Stimulated activated CD8-positive, alpha-beta memory T cell treated with anti-CD3 and anti-CD28 coated beads, Interleukin-12 subunit alpha, Interleukin-12 subunit beta, amount 100 ng/mL, for 1 hour (primary cell): ENCODE measurements around the gene ULBP1.
A peak's percentile ranks its signal among the peaks of the same experiment; 100 is the strongest.
"Not testable (repeated sequence)": the region's sequence is repeated elsewhere in the genome, so short reads cannot be mapped to it uniquely, and the experiment has no call there.

Source experiments
- DNase-seq: peaks from one replicate; pipeline ENCODE4 v3.0.0-alpha.2; 2020; ENCODE audit warnings: low read depth

The ULBP1 gene

DNA sequence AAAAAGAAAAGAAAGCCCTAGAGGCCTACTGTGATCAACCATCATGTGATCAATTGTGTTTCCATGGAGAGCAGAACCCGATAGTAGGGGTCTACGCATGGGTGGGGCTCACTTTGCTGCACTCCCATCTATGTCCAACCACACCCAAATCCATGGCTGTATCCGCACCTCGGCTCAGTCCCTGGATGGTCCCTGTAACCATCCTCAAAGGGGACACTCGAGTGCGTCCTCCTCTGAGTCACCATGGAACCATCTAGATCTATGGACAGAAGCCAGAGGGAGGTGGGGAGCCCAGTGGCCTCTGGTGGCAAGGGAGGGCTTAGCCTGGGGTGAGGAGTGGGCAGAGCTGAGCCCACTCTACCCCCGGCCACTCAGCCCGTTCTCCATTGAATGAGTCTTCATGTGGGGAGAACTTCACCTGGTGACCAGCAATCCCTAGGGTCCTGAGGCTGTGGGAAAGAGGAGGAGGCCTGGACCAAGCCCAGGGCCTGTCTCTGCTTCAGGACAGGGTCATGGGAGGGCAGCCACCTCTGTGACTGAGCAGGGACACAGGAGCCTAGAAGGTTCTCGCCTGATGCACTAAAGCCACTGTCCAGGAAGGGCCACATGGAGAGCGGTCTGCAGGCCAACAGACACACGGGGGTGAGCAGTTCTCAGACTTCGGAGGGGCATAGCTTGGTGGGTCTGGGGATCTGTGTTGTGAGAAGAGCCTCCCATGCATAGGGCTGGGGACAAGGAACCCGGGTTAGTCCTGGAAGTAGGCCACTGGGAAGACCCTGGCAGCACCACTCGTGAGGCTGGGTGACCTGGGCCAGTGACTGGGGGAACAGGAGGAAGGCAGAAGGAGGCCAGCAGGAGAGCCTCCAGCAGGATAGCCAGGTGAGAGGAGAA is 42.3 kb downstream of the ULBP1 start:
- DNase-seq = no peak

DNA sequence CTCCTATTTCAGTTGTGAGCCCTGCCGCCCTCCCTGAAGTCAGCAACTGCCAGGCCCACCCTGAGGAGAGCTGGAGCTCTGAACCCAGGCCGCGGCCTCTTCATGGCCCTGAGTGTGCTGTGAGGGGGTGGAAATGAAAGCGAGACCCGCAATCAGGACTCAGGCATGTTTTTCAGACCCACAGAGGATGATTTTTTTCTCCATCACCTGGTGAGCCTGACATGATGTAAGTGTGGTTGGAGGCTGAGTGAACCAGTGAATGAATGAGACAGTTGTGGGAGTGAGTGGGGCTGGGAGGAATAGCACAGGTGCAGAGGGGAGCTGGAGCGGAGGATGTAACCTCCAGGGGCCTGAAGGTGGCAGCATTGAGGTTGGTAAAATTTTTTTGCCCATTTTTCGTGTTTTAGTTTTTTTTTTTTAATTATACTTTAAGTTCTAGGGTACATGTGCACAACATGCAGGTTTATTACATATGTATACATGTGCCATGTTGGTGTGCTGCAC is 43.3 kb downstream of the ULBP1 start:
- DNase-seq = no peak

DNA sequence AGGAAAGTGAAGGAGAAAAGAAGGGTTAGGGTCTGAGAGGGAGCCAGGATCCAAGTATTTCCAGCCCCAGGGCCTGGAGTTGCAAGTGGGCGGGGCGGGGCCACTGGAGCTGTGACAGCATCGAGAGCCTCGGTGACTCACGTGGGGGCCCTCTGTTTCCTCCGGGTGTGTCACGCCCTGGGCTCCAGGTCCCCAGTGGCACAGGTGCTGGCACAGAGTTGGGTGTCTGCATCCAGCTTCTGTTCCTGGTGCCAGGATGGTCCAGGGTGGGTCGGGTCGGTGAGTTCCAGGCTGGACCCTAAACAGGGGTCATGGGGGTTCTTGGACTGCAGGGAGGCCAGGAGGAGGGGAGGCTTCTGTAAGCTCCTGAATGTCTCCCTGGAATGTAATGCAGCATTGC is 44.8 kb downstream of the ULBP1 start:
- no peak for DNase-seq

DNA sequence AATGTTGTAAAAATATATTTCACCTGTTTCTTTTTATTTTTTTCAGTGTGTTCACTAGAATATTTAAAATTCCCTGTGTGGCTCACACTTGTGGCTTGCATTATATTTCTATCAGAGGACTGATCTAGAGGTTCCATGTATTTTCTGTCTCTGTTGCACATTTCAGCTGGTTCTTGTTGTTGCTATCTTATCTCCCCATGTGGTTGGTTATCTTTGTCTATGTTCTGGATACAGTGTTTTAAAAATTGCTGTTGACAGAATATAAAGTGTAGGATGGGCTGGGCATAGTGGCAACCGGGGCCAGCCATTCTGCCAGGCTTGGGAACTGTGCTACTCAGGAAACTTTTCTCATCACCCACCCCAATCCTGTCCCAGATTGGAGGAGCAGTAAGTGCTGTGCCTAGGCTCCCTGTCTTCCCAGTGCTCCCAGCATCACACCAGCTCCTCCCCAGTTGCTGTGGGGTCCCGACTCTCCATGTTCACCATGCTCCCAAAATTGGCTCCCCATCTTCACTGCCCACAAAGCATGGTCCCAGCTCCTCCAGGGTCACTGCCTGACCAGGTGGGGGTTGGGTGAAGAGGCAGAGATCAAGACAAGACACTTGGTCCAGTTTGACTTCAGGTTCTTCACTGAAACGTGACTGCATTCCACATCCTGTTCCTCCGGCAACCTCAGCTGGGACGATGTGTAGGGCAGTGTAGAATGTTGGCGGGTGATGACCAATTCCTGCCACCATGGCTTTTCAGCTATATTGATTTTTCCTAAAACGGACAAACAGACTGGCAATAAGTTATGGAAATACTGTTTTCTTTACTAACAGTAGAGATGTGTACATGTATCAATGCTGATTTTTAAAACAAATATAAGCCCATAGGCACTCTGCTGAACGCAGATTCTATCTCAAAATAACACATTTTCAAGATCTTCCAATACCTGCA is 49.4 kb downstream of the ULBP1 start:
- DNase-seq = not testable (repeated sequence)

DNA sequence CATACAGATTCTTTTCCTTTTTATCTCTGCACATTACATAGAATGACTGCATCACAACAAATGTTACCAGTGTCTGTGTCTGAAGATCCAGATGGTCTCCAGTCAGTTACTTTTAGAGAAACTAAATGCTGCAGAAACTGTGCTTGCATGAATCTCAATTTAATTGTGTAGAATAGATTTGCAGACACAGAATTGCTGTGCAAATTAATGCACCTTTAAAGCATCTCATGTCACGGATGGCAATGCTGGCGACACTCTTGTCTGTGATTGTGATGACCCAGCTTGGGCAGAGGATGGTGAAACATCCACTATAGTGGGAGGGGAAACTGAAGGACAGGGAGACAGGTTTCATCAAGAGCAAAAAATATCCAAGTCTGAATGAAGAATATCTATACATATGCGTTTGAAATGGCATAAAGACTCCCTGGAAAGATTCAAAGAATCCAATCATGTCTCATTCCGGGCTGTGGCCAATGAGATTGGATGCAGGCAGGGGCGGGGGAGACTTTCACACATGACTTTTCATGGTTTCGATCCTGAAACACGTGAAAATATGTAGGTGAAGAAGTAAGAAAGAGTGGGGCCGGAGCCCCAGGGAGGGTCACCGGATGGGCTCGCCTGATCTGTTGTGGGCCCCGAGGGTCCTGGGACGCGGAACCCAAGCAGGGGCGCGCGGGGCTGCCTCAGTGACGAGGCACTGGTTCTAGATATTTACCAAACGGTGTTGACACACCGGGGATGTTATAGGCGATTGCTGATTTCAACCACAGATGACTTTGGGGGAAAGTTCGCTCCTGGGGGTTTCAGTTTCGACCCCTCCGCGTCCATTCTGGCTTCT is 50.3 kb downstream of the ULBP1 start:
- DNase-seq = not testable (repeated sequence)

DNA sequence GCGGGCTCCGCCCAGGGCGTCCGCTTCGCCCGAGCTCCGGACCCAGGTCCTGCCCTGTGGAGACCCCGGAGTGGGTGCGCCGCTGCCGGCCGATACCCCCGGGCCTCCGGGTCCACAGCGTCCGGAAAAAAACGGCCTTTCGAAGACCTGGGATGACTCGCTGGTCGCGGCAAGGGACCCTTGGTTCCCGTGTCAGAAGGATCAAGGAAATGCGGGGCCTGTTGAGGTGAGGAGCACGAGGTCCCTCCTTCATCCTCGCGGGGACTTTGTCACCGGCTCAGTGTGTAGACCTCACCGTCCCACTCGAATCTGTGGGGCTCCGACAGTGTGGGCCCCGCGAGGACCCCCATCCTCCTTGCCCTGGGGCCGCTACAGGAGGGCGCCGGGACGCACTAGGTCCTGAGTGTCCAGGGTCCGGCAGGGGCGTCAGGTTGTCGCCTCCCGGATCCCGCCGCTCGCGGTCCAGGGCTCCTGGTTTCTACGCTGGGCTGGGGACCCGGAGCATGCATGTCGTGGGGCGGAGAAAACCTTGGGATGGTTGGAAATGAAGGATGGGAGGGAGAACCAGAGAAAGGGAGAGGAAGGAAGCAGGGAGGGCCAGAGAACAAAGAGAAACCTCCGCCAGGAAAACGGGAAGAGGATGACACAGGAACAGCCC is 51.0 kb downstream of the ULBP1 start:
- not testable (repeated sequence) for DNase-seq

DNA sequence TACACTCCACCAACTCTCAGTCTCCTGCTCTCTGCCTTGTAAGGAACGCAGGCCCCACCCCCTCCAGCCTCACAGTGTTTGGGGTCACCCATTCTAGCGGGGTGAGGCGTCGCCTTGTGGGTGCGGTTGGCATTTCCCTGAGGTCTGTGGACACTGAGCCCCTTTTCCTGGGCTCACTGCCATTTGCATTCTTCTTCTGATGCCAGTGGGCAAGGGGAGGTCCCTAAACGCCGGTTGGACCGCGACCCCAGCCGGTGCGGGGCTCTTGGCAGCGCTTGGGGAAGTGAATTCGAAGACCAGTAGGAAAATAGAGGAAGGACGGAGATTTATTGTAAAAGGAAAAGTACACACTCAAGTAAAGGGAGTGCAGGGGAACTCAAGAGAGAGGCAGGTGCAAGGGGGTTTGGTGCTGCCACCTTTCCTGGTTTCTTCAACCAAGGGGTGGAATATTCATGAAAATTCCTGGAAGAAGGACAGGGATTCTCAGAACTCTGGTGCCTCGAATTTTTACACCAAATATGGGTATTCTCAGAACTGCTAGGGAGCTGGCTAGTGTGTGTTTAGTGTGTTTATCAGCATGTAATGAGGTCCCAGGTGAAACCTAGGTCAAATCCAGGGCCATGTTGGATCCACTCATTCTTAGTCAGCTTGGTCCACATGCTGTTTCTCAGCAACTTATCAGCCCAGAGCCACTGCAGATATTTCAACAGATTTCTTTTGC is 51.7 kb downstream of the ULBP1 start:
- not testable (repeated sequence) for DNase-seq

DNA sequence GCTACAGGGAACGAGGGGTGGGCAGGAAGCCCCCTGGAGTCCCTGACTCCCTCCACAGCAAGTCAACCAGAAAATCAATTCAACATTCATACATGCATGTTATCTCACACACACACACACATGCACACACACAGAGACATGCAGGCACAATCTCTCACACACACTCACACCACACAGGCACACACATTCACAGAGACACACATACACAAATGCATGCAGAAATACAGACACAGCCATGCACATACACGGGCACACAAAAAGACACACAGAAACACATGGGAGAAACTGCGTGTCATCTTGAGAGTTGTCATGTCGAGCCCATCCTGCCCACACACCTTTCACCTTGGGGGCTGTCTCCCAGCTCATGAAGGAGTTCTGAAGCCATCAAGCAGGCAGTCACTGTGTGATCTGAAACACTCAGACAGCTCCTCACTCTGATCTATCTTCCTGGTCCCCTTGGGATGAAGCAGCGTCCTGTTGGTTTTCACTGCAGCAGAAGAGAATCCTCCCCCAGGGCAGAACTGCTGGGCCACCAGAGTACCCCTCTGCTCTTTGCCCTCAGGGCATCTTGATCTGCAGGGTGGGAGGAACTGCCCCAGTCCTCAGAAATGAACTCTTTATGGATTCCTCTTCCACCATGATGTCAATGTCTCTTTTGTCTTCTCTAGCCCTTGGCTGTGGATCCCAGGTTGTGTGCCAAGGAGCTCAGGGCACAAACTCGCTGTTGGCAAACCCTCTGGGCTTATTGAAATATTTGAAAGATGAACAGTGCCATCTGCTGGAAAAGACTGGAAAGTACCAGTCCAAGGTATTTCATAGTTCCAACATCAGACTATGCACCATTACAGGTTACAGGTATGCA is 52.8 kb downstream of the ULBP1 start:
- peak; percentile 27 for DNase-seq

DNA sequence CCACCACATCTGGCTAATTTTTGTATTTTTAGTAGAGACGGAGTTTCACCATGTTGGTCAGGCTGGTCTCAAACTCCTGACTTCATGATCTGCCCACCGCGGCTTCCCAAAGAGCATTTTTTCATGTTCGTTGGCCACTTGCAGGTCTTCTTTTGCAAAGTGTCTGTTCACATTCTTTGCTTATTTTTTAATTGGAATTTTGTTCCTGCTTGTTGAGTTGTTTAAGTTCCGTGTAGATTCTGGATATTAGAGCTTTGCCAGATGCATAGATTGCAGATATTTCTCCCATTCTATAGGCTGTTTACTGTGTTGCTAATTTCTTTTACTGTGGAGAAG is 53.4 kb downstream of the ULBP1 start:
- not testable (repeated sequence) for DNase-seq

DNA sequence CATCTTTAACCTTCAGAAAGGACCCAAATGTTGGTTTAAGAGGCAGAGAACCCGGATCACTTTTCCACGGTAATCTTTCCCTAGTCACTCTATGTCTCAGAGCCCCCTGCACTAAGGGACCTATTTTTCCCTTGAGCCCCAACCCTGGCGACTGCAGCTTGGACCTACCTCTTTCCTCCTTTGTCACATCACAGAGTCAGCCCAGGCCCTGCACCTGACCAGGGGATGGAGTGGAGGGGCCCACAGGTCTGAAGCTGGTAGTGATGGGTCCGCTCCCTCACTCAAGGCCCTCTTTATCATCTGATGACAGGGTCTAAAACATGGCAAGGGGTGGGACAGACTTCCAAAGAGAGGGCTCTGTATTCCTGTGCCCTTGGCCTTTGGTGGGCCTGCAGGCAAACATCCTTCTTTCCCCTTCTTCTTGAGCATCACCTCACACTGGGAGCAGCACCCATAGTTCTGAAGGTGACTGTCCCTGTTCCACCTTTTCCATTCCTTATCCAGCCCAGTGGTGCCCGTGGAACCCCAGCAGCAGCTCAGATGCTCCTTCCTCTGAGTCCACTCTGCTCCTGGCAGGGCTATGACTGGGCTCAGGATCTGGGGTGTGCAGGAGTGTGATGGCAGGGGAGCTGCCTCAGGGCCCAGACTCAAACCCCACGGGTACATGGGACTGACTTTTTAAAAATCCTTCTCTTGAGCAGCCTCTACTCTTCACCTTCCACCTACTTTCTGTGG is 55.3 kb downstream of the ULBP1 start:
- no peak for DNase-seq

DNA sequence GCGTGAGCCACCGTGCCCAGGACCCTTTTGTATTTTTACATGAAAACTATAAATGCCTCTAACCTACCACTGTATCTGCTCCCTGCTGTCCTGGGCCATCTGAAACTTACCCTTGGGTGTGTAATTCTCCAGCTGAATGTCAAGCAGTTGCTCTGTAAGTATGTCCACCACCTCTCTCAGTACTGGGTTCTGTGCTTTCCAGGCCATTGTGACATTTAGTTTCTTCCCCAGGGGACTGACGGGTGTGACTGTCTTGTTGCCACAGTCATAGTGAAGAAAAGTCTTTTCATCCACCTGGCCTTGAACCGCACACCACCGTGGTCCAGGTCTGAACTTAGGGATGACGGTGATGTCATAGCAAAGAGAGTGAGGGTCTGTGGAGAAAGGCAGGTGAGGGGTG is 58.1 kb downstream of the ULBP1 start:
- DNase-seq = not testable (repeated sequence)
